H9 (cell line): ENCODE results near the gene ADRB1. TPM values are rescaled to one million over a fixed set of nuclear protein-coding genes. Genes with fewer than 3 reads are reported as not detected.

Experiments used
- DNase-seq: peaks from one replicate; pipeline ENCODE4 v3.0.0-alpha.2; 2017
- H2AFZ ChIP-seq: one replicate; pipeline ENCODE4 v1.6.1; 2013; ENCODE audit warnings: mild to moderate bottlenecking, low read length, control low read depth, moderate library complexity
- H2AK5ac ChIP-seq: 2 replicates; pipeline ENCODE4 v1.6.1; 2013; ENCODE audit warnings: low read length, control low read depth, mixed read lengths; ENCODE audit not compliant: insufficient read length
- H2BK120ac ChIP-seq: one replicate; pipeline ENCODE4 v1.6.1; 2013; ENCODE audit warnings: low read depth, mild to moderate bottlenecking, low read length, control low read depth, inconsistent platforms; ENCODE audit not compliant: poor library complexity, severe bottlenecking
- H2BK12ac ChIP-seq: 2 replicates; pipeline ENCODE4 v1.6.1; 2013; ENCODE audit warnings: low read length, control low read depth, mixed read lengths, low read depth; ENCODE audit not compliant: insufficient read length
- H2BK15ac ChIP-seq: 2 replicates; pipeline ENCODE4 v1.6.1; 2013; ENCODE audit warnings: low read depth, low read length, control low read depth
- H2BK20ac ChIP-seq: one replicate; pipeline ENCODE4 v1.6.1; 2013; ENCODE audit warnings: low read depth, mild to moderate bottlenecking, low read length, control low read depth, inconsistent platforms; ENCODE audit not compliant: poor library complexity, severe bottlenecking
- H2BK5ac ChIP-seq: 2 replicates; pipeline ENCODE4 v1.6.1; 2013; ENCODE audit warnings: low read length, control low read depth, mixed read lengths; ENCODE audit not compliant: insufficient read length
- H3K14ac ChIP-seq: 2 replicates; pipeline ENCODE4 v1.6.1; 2013; ENCODE audit warnings: low read length, control low read depth; ENCODE audit not compliant: insufficient read depth
- H3K18ac ChIP-seq: 2 replicates; pipeline ENCODE4 v1.6.1; 2013; ENCODE audit warnings: low read depth, mild to moderate bottlenecking, mixed read lengths, low read length, control low read depth; ENCODE audit not compliant: insufficient read length
- H3K23ac ChIP-seq: 2 replicates; pipeline ENCODE4 v1.6.1; 2013; ENCODE audit warnings: low read length, control low read depth, mixed read lengths, low read depth; ENCODE audit not compliant: insufficient read length
- H3K23me2 ChIP-seq: 2 replicates; pipeline ENCODE4 v1.6.1; 2013; ENCODE audit warnings: low read depth, mild to moderate bottlenecking, mixed read lengths, low read length, control low read depth; ENCODE audit not compliant: insufficient read length, poor library complexity, severe bottlenecking
- H3K27ac ChIP-seq: 2 replicates; pipeline ENCODE4 v1.5.1; 2013; ENCODE audit warnings: low read length, control low read depth, mixed read lengths, low read depth; ENCODE audit not compliant: insufficient read length
- H3K27me3 ChIP-seq: 2 replicates; pipeline ENCODE4 v1.6.1; 2013; ENCODE audit warnings: low read length, control low read depth, inconsistent platforms; ENCODE audit not compliant: insufficient read depth
- H3K4ac ChIP-seq: 2 replicates; pipeline ENCODE4 v1.6.1; 2013; ENCODE audit warnings: low read depth, mild to moderate bottlenecking, control low read depth, inconsistent platforms, low read length, moderate library complexity
- H3K4me1 ChIP-seq: 2 replicates; pipeline ENCODE4 v1.6.1; 2013; ENCODE audit warnings: low read length, control low read depth, inconsistent platforms; ENCODE audit not compliant: insufficient read depth
- H3K4me2 ChIP-seq: 2 replicates; pipeline ENCODE4 v1.6.1; 2013; ENCODE audit warnings: low read length, control low read depth, mixed read lengths; ENCODE audit not compliant: insufficient read length, insufficient read depth
- H3K56ac ChIP-seq: 2 replicates; pipeline ENCODE4 v1.6.1; 2013; ENCODE audit warnings: low read depth, mild to moderate bottlenecking, mixed read lengths, low read length, control low read depth; ENCODE audit not compliant: insufficient read length
- H3K79me1 ChIP-seq: 2 replicates; pipeline ENCODE4 v1.6.1; 2013; ENCODE audit warnings: low read depth, mild to moderate bottlenecking, moderate library complexity, low read length, control low read depth, inconsistent platforms; ENCODE audit not compliant: insufficient read depth, poor library complexity, severe bottlenecking
- H3K79me2 ChIP-seq: 2 replicates; pipeline ENCODE4 v1.6.1; 2013; ENCODE audit warnings: low read length, control low read depth, inconsistent platforms; ENCODE audit not compliant: insufficient read depth
- H3K9ac ChIP-seq: 2 replicates; pipeline ENCODE4 v1.6.1; 2013; ENCODE audit warnings: low read length, control low read depth, mixed read lengths; ENCODE audit not compliant: insufficient read length; ENCODE audit errors: extremely low read depth
- H3K9me3 ChIP-seq: one replicate; pipeline ENCODE4 v1.6.1; 2013; ENCODE audit warnings: low read depth, low read length, inconsistent platforms; ENCODE audit not compliant: control insufficient read depth
- H3T11ph ChIP-seq: one replicate; pipeline ENCODE4 v1.6.1; 2013; ENCODE audit warnings: mild to moderate bottlenecking, low read length, control low read depth, inconsistent platforms
- H4K20me1 ChIP-seq: one replicate; pipeline ENCODE4 v1.6.1; 2013; ENCODE audit not compliant: control insufficient read depth, insufficient read length, insufficient read depth
- H4K5ac ChIP-seq: 2 replicates; pipeline ENCODE4 v1.6.1; 2013; ENCODE audit warnings: low read depth, mild to moderate bottlenecking, mixed read lengths, low read length, control low read depth; ENCODE audit not compliant: insufficient read length
- H4K8ac ChIP-seq: replicated peaks from 2 replicates; pipeline ENCODE4 v1.6.1; 2013; ENCODE audit warnings: low read length, control low read depth, mixed read lengths, low read depth; ENCODE audit not compliant: insufficient read length
- H4K91ac ChIP-seq: 2 replicates; pipeline ENCODE4 v1.6.1; 2013; ENCODE audit warnings: low read depth, mild to moderate bottlenecking, moderate library complexity, mixed read lengths, low read length, control low read depth; ENCODE audit not compliant: insufficient read length
- H3K27ac Mint-ChIP-seq, 3 experiments: 2 replicates in 2 of 3; 3 replicates in 1 of 3; pipeline ENCODE4 v1.8.0; 2020 to 2021; ENCODE audit warnings: mixed read lengths in 3 of 3, mild to moderate bottlenecking in 1 of 3, moderate library complexity in 1 of 3
- H3K27me3 Mint-ChIP-seq: 2 replicates; pipeline ENCODE4 v1.8.0; 2021; ENCODE audit warnings: low read depth, mild to moderate bottlenecking, moderate library complexity, mixed read lengths
- H3K36me3 Mint-ChIP-seq, 3 experiments: 2 replicates in 2 of 3; 3 replicates in 1 of 3; pipeline ENCODE4 v1.8.0; 2020 to 2021; ENCODE audit warnings: low read depth in 3 of 3, mixed read lengths in 3 of 3; ENCODE audit not compliant: insufficient read depth in 1 of 3
- H3K4me1 Mint-ChIP-seq, 2 experiments: 2 replicates each; pipeline ENCODE4 v1.8.0; 2020; ENCODE audit warnings: mixed read lengths in 2 of 2
- H3K4me3 Mint-ChIP-seq, 2 experiments: 2 replicates in 1 of 2; 3 replicates in 1 of 2; pipeline ENCODE4 v1.8.0; 2020 to 2021; ENCODE audit warnings: mild to moderate bottlenecking in 2 of 2, mixed read lengths in 2 of 2, moderate library complexity in 1 of 2
- H3K9me3 Mint-ChIP-seq, 2 experiments: 2 replicates in 1 of 2; 3 replicates in 1 of 2; pipeline ENCODE4 v1.8.0; 2020; ENCODE audit warnings: mild to moderate bottlenecking in 2 of 2, mixed read lengths in 2 of 2, moderate library complexity in 1 of 2
- CTCF ChIP-seq: fragments of 200-600 bp; sonication (generic); conservative IDR thresholded peaks from 3 replicates; pipeline ENCODE4 v1.8.0; 2021; ENCODE audit warnings: antibody characterized with exemption, mild to moderate bottlenecking
- WGBS: extraction: QIAGEN DNeasy Blood & Tissue Kit; methylation state at CpG from one replicate; pipeline ENCODE4 v1.1.7; 2013; ENCODE audit warnings: missing lambda C conversion rate, low lambda C conversion rate, mixed read lengths; ENCODE audit not compliant: insufficient read length; ENCODE audit errors: extremely low coverage; 5-methylcytosine and 5-hydroxymethylcytosine counted together
- total RNA-seq: library from RNA; stranded (reverse); gene quantifications from 2 replicates; pipeline ENCODE4 v1.2.1, GENCODE V29; 2021

The ADRB1 gene
- total RNA-seq, 1 experiment from 2014 or later = 0.13 TPM

DNA sequence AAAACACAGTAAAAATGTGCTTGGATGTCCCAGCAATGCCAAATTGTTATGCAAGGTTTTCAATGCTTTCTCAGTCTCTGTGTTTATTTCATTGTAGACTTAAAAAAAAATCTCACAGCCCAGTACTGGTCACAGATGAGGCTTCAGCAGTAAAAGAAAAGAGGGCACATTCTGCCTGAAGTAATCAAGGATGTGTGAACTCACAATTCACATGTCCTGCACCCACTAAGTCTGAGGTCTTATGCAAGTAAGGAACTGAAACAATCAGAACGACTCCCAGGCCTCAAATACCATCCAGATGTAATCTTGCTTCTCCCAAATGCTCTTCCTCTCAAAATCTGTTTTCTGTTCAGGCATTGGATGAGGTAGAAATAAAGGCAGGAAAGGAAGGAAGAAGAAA, 33.7 kb downstream of the ADRB1 start:
- H2AFZ ChIP-seq = no peak overlapping the region
- H4K20me1 ChIP-seq = no peaks in the 10 kb centered on the region
- H2BK20ac ChIP-seq = no peak overlapping the region
- no peaks in the 10 kb centered on the region for H3K27me3 ChIP-seq
- H3K9ac ChIP-seq = no peak overlapping the region
- H2BK5ac ChIP-seq = no peak overlapping the region
- H3K4me1 ChIP-seq = no peaks in the 10 kb centered on the region
- no peak overlapping the region; a peak in 1 of 7 replicates for H3K27ac Mint-ChIP-seq
- no peak overlapping the region for H3K4ac ChIP-seq
- no peak for DNase-seq
- no peaks in the 10 kb centered on the region; a peak in 1 of 7 replicates for H3K36me3 Mint-ChIP-seq
- no peak overlapping the region for H2BK12ac ChIP-seq
- WGBS = no CpG with 5 or more reads among the region's 1 CpG
- H3K27ac ChIP-seq = no peak overlapping the region
- H3K4me1 Mint-ChIP-seq = peaks cover 0 to 6% of the 10 kb centered on the region in 2 experiments; a peak in 2 of 4 replicates
- H3K79me1 ChIP-seq = no peaks in the 10 kb centered on the region
- no peak overlapping the region for H3K18ac ChIP-seq
- no peak overlapping the region for H4K91ac ChIP-seq
- H2BK120ac ChIP-seq = no peak overlapping the region
- no peak for TF ChIP-seq CTCF
- no peak overlapping the region for H3K23ac ChIP-seq
- no peak overlapping the region for H3K14ac ChIP-seq
- H3K9me3 Mint-ChIP-seq = no peaks in the 10 kb centered on the region; a peak in 2 of 5 replicates
- no peak overlapping the region for H2AK5ac ChIP-seq
- H3T11ph ChIP-seq = no peak overlapping the region
- no peaks in the 10 kb centered on the region for H3K23me2 ChIP-seq
- peaks cover 9% of the 10 kb centered on the region for H3K27me3 Mint-ChIP-seq
- H3K9me3 ChIP-seq = no peaks in the 10 kb centered on the region
- no peak overlapping the region for H3K4me2 ChIP-seq
- no peaks in the 10 kb centered on the region for H3K79me2 ChIP-seq
- no peak overlapping the region for H3K56ac ChIP-seq
- H4K5ac ChIP-seq = no peak overlapping the region
- no peak overlapping the region for H2BK15ac ChIP-seq
- no peak overlapping the region for H3K4me3 Mint-ChIP-seq
- no peak overlapping the region for H4K8ac ChIP-seq
